Omental fat pad (tissue), 4 donors: Measurements from ENCODE around the gene GPC3. TPM values are rescaled to one million over a fixed set of nuclear protein-coding genes. Genes with fewer than 3 reads are reported as not detected.
A peak's percentile ranks its signal among the peaks of the same experiment; 100 is the strongest.

Source experiments
- ATAC-seq: fragments of 150-250 bp; one replicate; pipeline ENCODE4 v1.9.1; 2016; ENCODE audit warnings: mild to moderate bottlenecking, moderate library complexity; ENCODE audit not compliant: low FRiP score
- DNase-seq: peaks from one replicate; pipeline ENCODE4 v3.0.0-alpha.2; 2019; ENCODE audit warnings: low spot score
- CTCF ChIP-seq, 3 donors: fragments of 450-650 bp; IDR thresholded peaks; one replicate each; pipeline ENCODE4 v1.5.1; 2016 to 2017; ENCODE audit warnings: antibody characterized with exemption in 3 of 3, mild to moderate bottlenecking in 3 of 3, moderate library complexity in 2 of 3
- total RNA-seq, 4 donors: library from RNA; depleted of rRNA; stranded (reverse); fragments of >200 nt; gene quantifications; one replicate each; pipeline ENCODE4 v1.1.0, GENCODE V29; 2016

The GPC3 gene
- total RNA-seq, 4 donors from 2014 or later = 48.9 to 146 (median 77.1) TPM

- ATAC-seq (peak; percentile 61), DNase-seq (no peak)
- TF ChIP-seq CTCF (IDR thresholded peaks at IDR 0.05) = no peak
Observed at GRCh38 chrX:134006484-134007161, 21.2 kb upstream of the GPC3 start.

GRCh38 chrX:134004084-134004483, 18.7 kb upstream of the GPC3 start:
- DNase-seq (no peak), ATAC-seq (peak; percentile 72)
- TF ChIP-seq CTCF (IDR thresholded peaks at IDR 0.05) = no peak

GRCh38 chrX:134002921-134003615, 17.7 kb upstream of the GPC3 start:
- ATAC-seq (no peak), DNase-seq (no peak)
- TF ChIP-seq CTCF (IDR thresholded peaks at IDR 0.05) = no peak

- no peak for TF ChIP-seq CTCF (IDR thresholded peaks at IDR 0.05)
- ATAC-seq (no peak), DNase-seq (no peak)
Observed at GRCh38 chrX:134000260-134001245, 15.2 kb upstream of the GPC3 start.

- no peak for DNase-seq
Observed at GRCh38 chrX:133999031-133999705, 13.8 kb upstream of the GPC3 start.

More at GRCh38 chrX:133999031-133999705, 13.8 kb upstream of the GPC3 start:
- TF ChIP-seq CTCF (IDR thresholded peaks at IDR 0.05) = no peak
- ATAC-seq = no peak
